Ovary (tissue), 3 donors: Measurements from ENCODE around the gene ACTL10.
"Not testable (repeated sequence)": the region's sequence is repeated elsewhere in the genome, so short reads cannot be mapped to it uniquely, and the experiment has no call there.

Experiments used
- CTCF ChIP-seq, 3 donors: fragments of 450-650 bp in 2 of 3; fragments of 200-600 bp in 1 of 3; IDR thresholded peaks; one replicate each; pipeline versions ENCODE4 v1.5.1 to v1.8.0; 2016 to 2022; ENCODE audit warnings: antibody characterized with exemption in 3 of 3, mild to moderate bottlenecking in 1 of 3
- EP300 ChIP-seq: sonication (generic); formaldehyde crosslinking; IDR thresholded peaks from one replicate; pipeline ENCODE4 v1.6.1; 2017; ENCODE audit warnings: antibody characterized with exemption
- POLR2A ChIP-seq: fragments of 450-650 bp; IDR thresholded peaks from one replicate; pipeline ENCODE4 v1.6.1; 2017; ENCODE audit warnings: antibody characterized with exemption, mild to moderate bottlenecking, moderate library complexity
- donor health status: DM: no; HTN: no; CAD: no.

DNA sequence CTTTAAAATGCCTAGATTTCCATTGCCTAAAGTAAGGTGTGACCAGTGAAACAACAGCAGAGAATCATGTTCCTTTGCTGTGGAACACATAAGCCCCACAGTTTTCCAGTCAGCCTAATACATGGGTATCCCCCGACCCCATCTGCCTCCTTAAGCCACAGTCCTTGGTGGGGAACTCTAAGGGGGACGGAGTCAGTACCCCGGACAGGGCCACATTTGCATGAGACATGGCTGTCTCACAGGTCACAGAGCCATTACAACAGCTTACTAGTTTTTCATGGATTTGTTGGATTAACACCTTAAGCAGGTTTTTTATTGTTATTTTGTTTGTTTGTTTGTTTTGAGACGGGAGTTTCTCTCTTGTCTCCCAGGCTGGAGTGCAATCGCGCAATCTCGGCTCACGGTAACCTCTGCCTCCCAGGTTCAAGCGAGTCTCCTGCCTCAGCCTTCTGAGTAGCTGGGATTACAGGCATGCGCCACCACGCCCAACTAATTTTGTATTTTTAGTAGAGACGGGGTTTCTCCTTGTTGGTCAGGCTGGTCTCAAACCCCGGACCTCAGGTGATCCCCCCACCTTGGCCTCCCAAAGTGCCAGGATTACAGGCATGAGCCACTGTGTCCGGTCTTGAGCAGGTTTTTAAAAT is 19.7 kb upstream of the ACTL10 start:
- TF ChIP-seq CTCF (IDR thresholded peaks at IDR 0.05); POLR2A; EP300: not testable (repeated sequence)
